ENCODE measurements around the gene SPTBN2. TPM values are rescaled to one million over a fixed set of nuclear protein-coding genes. Genes with fewer than 3 reads are reported as not detected.

The SPTBN2 gene
- total and polyA plus RNA-seq, 2 experiments from 2014 or later = 0.22 TPM; not detected in 1

DNA sequence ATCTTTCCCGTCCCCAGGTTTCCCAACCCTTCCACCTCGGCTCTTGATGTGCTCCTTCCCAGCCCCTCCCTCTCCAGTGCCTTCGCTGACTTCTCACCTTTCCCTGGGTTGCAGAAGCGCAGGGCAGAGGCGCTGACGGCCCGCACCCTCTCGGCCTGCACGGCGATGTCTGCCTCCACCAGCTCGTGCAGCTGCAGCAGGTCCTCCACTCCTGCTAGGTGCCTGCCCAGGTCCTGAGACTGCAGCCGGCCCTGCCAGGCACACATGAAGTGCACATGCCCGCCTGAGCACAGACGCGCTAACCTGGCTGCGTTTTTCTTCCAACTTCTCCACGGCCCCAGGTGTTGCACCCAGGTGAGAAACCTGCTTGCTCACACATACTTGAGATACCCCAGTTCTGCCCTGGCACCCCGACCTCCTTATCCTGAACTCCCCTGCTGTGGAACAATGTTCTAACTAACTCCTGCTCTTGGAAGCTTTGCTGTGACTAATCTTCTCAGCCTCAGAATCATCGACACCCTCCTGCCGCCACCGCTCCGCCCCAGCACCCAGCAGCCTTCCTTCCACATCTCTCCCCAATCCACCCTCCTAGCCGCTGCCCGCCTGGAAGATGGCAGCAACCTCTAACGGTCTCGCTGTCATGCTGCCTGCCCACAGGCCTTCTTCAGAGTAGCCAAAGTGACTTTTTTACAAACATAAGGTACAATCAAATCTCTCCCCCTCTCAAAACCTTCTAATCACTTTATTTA, 23.3 kb downstream of the SPTBN2 start:
- Histone ChIP-seq H3K79me2 (ENCODE audit: insufficient read depth) (no peaks in the 10 kb centered on the region), H4K20me1 (ENCODE audit: insufficient read depth) (no peaks in the 10 kb centered on the region), H3K9ac (no peak overlapping the region), H2AFZ (no peak overlapping the region), H3K9me2 (ENCODE audit: insufficient read depth) (no peaks in the 10 kb centered on the region), H3K4me3 (no peak overlapping the region), H3K27me3 (replicated peaks; ENCODE audit: insufficient read depth) (no peaks in the 10 kb centered on the region), H3K27ac (no peak overlapping the region), H3K4me2 (ENCODE audit: unreplicated experiment) (no peak overlapping the region), H3F3A (ENCODE audit: insufficient read depth) (no peaks in the 10 kb centered on the region), H3K4me1 (ENCODE audit: insufficient read depth) (no peaks in the 10 kb centered on the region), H3K9me3 (ENCODE audit: low read depth) (no peaks in the 10 kb centered on the region), H3K36me3 (ENCODE audit: low read depth) (no peaks in the 10 kb centered on the region)
- TF ChIP-seq EZH2 (IDR thresholded peaks at IDR 0.05; ENCODE audit: insufficient read depth, poor library complexity, severe bottlenecking) = no peak
- no peak for TF ChIP-seq EZH2phosphoT487 (IDR thresholded peaks at IDR 0.05; ENCODE audit: insufficient read depth, low read depth)
- in situ Hi-C loops (cut with MboI) = no loop called here
- DNase-seq = no peak
- 82 to 84% methylated on average over 26 of the region's 26 CpGs for WGBS, 2 experiments (ENCODE audit: low coverage in 1 of 2, low lambda C conversion rate in 2 of 2, missing lambda C conversion rate in 2 of 2)

DNA sequence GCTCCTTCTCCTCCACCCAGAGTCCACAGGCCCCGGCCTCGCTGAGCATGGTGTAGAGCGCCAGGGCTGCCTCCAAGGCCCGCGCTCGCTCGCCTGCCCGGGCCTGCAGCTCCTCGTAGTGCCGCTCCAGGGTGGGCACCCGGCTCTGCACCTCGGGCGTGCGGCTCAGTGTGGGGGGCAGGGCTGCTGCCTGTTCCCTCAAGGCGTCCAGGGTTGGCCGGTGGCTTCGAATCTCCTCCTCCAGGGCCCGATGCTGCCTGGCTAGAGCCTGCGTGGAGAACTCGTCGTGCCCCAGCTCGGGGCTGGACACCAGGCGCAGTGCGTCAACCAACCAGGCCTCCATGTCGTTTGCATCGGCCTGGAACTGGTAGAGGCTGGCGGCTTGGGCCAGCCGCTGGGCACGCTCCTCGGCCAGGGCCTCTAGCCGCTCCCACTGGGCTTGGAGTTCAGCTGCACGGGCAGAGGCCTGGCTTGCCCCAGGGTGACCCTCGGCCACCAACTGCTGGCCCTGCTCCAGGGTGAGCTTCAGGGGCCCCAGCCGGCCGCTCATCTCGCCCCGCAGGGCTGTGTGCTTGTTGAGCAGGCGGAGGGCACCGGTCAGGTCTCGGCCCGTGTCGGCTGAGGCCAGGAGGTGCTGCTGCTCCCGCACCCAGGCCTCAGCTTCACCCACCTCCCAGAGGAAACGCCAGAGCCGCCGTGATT, 24.2 kb downstream of the SPTBN2 start:
- TF ChIP-seq EZH2phosphoT487 (IDR thresholded peaks at IDR 0.05; ENCODE audit: insufficient read depth, low read depth) = no peak
- no peak for TF ChIP-seq EZH2 (IDR thresholded peaks at IDR 0.05; ENCODE audit: insufficient read depth, poor library complexity, severe bottlenecking)
- Histone ChIP-seq H3K9ac (no peak overlapping the region), H3K79me2 (ENCODE audit: insufficient read depth) (no peaks in the 10 kb centered on the region)

DNA sequence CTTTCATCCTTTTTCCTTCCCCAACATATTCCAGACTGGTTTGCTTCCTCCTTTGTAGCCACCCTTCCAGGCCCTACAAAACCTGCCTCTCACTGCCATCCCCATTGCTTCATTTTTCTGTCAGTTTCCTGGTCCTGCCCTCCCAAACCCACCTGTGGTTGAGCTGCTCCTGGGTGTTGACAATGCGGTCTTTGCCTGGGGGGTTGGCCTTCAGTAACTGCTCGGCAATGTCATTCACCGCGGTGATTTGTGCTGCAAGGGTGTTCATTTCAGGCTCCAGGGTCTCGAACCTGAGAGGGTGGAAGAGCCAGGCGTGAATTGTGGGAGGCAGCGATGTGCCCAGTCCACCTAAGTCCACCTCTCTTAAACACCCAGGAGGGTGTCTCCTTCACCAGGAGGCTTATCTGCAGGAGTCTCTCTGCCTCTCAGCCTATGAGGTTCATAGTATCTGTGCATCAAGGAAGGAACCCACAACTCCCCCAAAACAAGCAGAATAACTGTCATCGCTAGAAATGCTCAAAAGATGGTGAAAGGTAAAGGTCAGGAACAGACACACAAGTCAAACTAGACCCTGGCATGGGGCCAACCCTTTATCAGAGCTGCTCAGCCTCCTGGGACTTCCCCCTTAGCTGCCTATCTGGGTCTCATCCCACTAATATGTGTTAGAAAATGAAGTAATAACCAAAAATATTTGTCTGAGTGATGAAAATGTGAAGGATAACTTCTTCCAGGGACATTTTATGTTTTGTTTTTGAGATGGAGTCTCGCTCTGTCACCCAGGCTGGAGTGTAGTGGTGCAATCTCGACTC, 27.4 kb downstream of the SPTBN2 start:
- Histone ChIP-seq H3F3A (ENCODE audit: insufficient read depth) (no peaks in the 10 kb centered on the region), H3K36me3 (ENCODE audit: low read depth) (no peaks in the 10 kb centered on the region), H3K9me3 (ENCODE audit: low read depth) (no peaks in the 10 kb centered on the region), H3K4me1 (ENCODE audit: insufficient read depth) (no peaks in the 10 kb centered on the region), H3K27me3 (replicated peaks; ENCODE audit: insufficient read depth) (no peaks in the 10 kb centered on the region), H2AFZ (no peak overlapping the region), H3K4me3 (no peak overlapping the region), H3K4me2 (ENCODE audit: unreplicated experiment) (no peak overlapping the region), H3K27ac (no peak overlapping the region), H3K79me2 (ENCODE audit: insufficient read depth) (no peaks in the 10 kb centered on the region), H4K20me1 (ENCODE audit: insufficient read depth) (no peaks in the 10 kb centered on the region), H3K9ac (no peak overlapping the region), H3K9me2 (ENCODE audit: insufficient read depth) (no peaks in the 10 kb centered on the region)
- in situ Hi-C loops (cut with MboI) = no loop called here
- DNase-seq = peak; percentile 11
- 80 to 83% methylated on average over 10 of the region's 10 CpGs for WGBS, 2 experiments (ENCODE audit: low coverage in 1 of 2, low lambda C conversion rate in 2 of 2, missing lambda C conversion rate in 2 of 2)
- no peak for TF ChIP-seq EZH2 (IDR thresholded peaks at IDR 0.05; ENCODE audit: insufficient read depth, poor library complexity, severe bottlenecking)

More for the DNA sequence above, 24.2 kb downstream of the SPTBN2 start:
- no peak overlapping the region for H3K4me2 ChIP-seq (ENCODE audit: unreplicated experiment)
- no peak for DNase-seq
- in situ Hi-C loops (cut with MboI) = no loop called here
- no peak overlapping the region for H3K4me3 ChIP-seq
- H3K9me2 ChIP-seq (ENCODE audit: insufficient read depth) = no peaks in the 10 kb centered on the region
- no peaks in the 10 kb centered on the region for H3K9me3 ChIP-seq (ENCODE audit: low read depth)
- H3F3A ChIP-seq (ENCODE audit: insufficient read depth) = no peaks in the 10 kb centered on the region
- H3K27me3 ChIP-seq (replicated peaks; ENCODE audit: insufficient read depth) = no peaks in the 10 kb centered on the region
- H3K27ac ChIP-seq = no peak overlapping the region
- 90 to 92% methylated on average over 35 to 37 of the region's 46 CpGs for WGBS, 2 experiments (ENCODE audit: low coverage in 1 of 2, low lambda C conversion rate in 2 of 2, missing lambda C conversion rate in 2 of 2)
- no peaks in the 10 kb centered on the region for H4K20me1 ChIP-seq (ENCODE audit: insufficient read depth)
- no peak overlapping the region for H2AFZ ChIP-seq
- H3K4me1 ChIP-seq (ENCODE audit: insufficient read depth) = no peaks in the 10 kb centered on the region
- H3K36me3 ChIP-seq (ENCODE audit: low read depth) = no peaks in the 10 kb centered on the region

DNA sequence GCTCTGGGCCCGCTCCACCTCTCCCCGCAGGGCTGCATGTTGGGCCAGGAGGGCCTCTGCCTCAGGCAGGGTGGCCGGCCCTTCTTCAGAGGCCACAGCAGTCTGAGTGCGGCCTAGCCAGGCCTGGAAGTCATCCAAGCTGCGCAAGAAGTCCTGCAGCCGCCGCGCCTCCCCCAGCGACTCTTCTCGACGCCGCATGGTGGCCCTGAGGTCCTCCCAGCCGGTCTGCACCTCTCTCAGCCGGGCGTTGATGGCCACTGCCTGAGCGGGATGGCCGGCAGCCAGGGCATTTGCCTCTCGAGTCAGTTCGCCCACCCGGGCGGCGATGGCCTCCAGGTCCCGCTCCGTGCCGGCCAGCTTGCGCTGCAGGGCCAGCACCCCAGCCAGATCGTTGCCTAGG, 28.3 kb downstream of the SPTBN2 start:
- H3K4me3 ChIP-seq = no peak overlapping the region
- H3K79me2 ChIP-seq (ENCODE audit: insufficient read depth) = no peaks in the 10 kb centered on the region
- H3F3A ChIP-seq (ENCODE audit: insufficient read depth) = no peaks in the 10 kb centered on the region
- no peak overlapping the region for H3K4me2 ChIP-seq (ENCODE audit: unreplicated experiment)
- H4K20me1 ChIP-seq (ENCODE audit: insufficient read depth) = no peaks in the 10 kb centered on the region
- no peak overlapping the region for H2AFZ ChIP-seq
- TF ChIP-seq EZH2 (IDR thresholded peaks at IDR 0.05; ENCODE audit: insufficient read depth, poor library complexity, severe bottlenecking) (no peak), EZH2phosphoT487 (IDR thresholded peaks at IDR 0.05; ENCODE audit: insufficient read depth, low read depth) (no peak)
- no peak overlapping the region for H3K27ac ChIP-seq
- H3K4me1 ChIP-seq (ENCODE audit: insufficient read depth) = no peaks in the 10 kb centered on the region
- H3K9me3 ChIP-seq (ENCODE audit: low read depth) = no peaks in the 10 kb centered on the region
- DNase-seq = no peak
- H3K9me2 ChIP-seq (ENCODE audit: insufficient read depth) = no peaks in the 10 kb centered on the region
- no peaks in the 10 kb centered on the region for H3K27me3 ChIP-seq (replicated peaks; ENCODE audit: insufficient read depth)
- no peaks in the 10 kb centered on the region for H3K36me3 ChIP-seq (ENCODE audit: low read depth)
- 82 to 90% methylated on average over 23 to 26 of the region's 27 CpGs for WGBS, 2 experiments (ENCODE audit: low coverage in 1 of 2, low lambda C conversion rate in 2 of 2, missing lambda C conversion rate in 2 of 2)
- in situ Hi-C loops (cut with MboI) = no loop called here
- H3K9ac ChIP-seq = no peak overlapping the region
